Fibroblast of mammary gland (primary cell): ENCODE results near the gene DCAF5.

ENCODE experiments used
- DNase-seq: peaks from one replicate; pipeline ENCODE4 v3.0.0-alpha.2; 2010; ENCODE audit warnings: low read depth
- H3K4me3 ChIP-seq: 2 replicates; pipeline ENCODE4 v1.5.1; 2011; ENCODE audit warnings: low read depth, mild to moderate bottlenecking, low read length, moderate library complexity; ENCODE audit not compliant: control insufficient read depth
- TF ChIP-seq, protein P1 (sequence below): conservative IDR thresholded peaks from 2 replicates; pipeline ENCODE4 v1.5.1; 2011; ENCODE audit warnings: low read depth, low read length, inconsistent platforms; ENCODE audit not compliant: control insufficient read depth, insufficient read depth

The DCAF5 gene

DNA sequence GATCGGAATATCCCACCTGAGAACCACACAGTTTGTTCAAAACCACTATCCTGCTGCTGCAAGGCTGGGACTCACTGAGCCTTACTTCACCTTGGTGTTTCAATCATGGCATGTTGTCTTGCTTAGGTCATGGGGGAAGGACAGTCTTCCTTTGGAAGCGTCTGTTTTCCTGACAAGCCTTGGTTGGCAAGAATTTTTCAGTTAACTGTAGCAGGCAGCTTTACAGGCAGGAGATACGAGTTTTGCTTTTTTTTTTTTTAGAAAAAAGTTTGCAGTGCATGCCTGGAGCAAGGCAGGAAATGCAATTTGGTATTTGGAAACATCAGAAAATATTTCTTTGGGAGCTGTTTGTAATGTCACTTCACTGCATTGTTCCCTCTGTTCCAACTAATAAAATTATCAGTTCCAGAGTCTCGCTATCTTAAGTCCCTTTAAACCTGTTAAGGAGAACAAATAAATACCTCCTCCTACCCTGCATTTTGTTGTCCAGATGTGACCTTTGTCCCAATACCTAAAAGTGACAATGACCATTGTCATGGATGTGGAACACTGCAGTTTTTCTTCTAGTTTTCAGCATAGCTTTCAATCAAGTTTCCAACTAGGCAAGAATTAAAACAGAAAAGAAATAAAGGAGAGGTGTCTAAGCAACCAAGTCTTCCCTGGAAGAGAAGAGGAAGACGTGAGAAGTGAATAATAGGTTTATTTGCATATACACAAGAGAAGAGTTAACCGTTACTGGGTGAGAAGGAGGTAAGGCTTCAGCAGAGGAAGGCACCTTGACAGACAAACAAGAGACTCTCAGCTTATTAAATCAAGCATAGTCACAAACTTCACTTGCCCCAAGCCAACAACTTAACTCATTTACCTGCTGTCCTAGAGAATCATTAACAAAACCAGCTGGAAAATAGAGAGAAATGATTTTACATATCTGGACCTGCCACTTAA, 102.4 kb downstream of the DCAF5 start:
- H3K4me3 ChIP-seq: no peak overlapping the region
- no peak for DNase-seq
- TF ChIP-seq, protein P1, sequence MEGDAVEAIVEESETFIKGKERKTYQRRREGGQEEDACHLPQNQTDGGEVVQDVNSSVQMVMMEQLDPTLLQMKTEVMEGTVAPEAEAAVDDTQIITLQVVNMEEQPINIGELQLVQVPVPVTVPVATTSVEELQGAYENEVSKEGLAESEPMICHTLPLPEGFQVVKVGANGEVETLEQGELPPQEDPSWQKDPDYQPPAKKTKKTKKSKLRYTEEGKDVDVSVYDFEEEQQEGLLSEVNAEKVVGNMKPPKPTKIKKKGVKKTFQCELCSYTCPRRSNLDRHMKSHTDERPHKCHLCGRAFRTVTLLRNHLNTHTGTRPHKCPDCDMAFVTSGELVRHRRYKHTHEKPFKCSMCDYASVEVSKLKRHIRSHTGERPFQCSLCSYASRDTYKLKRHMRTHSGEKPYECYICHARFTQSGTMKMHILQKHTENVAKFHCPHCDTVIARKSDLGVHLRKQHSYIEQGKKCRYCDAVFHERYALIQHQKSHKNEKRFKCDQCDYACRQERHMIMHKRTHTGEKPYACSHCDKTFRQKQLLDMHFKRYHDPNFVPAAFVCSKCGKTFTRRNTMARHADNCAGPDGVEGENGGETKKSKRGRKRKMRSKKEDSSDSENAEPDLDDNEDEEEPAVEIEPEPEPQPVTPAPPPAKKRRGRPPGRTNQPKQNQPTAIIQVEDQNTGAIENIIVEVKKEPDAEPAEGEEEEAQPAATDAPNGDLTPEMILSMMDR: no peak

DNA sequence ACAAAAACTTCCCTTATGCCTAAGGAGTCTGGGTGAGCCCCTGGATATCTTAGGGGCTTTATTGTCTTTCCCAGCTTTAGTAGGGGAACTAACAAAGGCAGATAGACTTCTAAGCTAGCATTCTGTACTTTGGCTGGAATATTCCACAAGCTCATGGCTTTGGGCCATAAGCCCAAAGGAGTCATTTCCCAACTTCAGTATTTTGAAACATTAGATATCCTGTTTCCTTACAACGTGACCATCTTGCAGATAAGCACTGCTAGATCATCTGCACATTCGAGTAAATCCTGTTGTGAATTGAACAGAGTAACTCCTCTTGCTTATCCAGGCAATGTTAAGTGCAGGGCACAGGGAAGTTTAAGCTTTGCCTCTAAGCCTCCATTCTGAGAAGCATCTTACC, 103.2 kb downstream of the DCAF5 start:
- DNase-seq: peak; percentile 88
- TF ChIP-seq, protein P1: no peak
- no peak overlapping the region for H3K4me3 ChIP-seq

- peak; percentile 51 for DNase-seq
- no peak overlapping the region for H3K4me3 ChIP-seq
- TF ChIP-seq, protein P1: no peak
Observed at GRCh38 chr14:69048456-69048855, 104.5 kb downstream of the DCAF5 start.

GRCh38 chr14:69047255-69047654, 105.7 kb downstream of the DCAF5 start:
- TF ChIP-seq, protein P1: no peak
- DNase-seq: no peak
- no peak overlapping the region for H3K4me3 ChIP-seq

GRCh38 chr14:69046476-69046860, 106.5 kb downstream of the DCAF5 start:
- TF ChIP-seq, protein P1: no peak
- DNase-seq: peak; percentile 94
- no peak overlapping the region for H3K4me3 ChIP-seq

DNA sequence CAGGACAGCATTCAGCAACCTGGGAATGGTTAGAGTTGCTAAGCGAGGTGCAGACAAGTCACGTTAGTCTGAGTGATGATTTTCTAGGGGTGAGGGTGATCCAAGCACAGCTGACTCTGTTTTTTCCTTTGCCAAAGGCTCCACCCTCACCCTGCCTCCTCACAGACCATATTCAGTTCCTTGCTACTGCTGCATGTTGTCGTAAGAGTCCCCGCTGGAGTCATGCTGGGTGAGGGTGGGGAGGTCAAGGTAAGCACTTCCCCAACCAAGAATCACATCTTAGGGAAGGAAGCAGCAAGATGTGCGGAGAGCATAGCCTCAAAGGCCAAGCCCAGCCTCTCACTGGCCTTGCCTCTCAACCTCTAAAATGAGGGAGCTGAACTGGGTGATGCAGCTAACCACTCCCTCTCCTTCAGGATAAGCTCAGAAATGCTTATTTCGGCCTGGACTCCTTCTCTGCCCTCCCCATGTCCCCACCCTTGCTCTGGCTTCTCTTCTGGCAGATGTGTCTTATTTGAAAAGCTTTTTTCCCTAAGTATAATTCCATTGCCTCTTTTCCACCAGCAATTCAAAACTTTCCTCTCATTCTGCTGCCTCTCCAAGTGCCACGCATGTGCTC, 107.0 kb downstream of the DCAF5 start:
- TF ChIP-seq, protein P1: no peak
- no peak overlapping the region for H3K4me3 ChIP-seq
- DNase-seq: peak; percentile 87
